Hematopoietic multipotent progenitor cell treated with erythropoietin and hydrocortisone succinate and interleukin-3 and kit ligand, for 15 days (in vitro differentiated cells): ENCODE measurements around the gene B4GAT1.

Experiments used
- DNase-seq: peaks from one replicate; pipeline ENCODE4 v3.0.0-alpha.2; 2015; ENCODE audit warnings: low spot score

B4GAT1 gene

GRCh38 chr11:66302656-66303055, 44.8 kb downstream of the B4GAT1 start:
- DNase-seq, result no peak

GRCh38 chr11:66299186-66299585, 48.2 kb downstream of the B4GAT1 start:
- DNase-seq, result no peak

GRCh38 chr11:66297610-66298009, 49.8 kb downstream of the B4GAT1 start:
- DNase-seq, result no peak
